ELR (cell line): ENCODE measurements around the gene FSTL4.

Source experiments
- DNase-seq: peaks from one replicate; pipeline ENCODE4 v3.0.0-alpha.2; 2015; ENCODE audit warnings: low read depth

Gene FSTL4

GRCh38 chr5:133241179-133242092 lies 370.9 kb downstream of the FSTL4 start:
- DNase-seq: no peak

GRCh38 chr5:133240425-133241091 lies 371.8 kb downstream of the FSTL4 start:
- DNase-seq: peak; percentile 98

- no peak for DNase-seq
These were observed 373.7 kb downstream of the FSTL4 start for GRCh38 chr5:133238426-133239205.

GRCh38 chr5:133236976-133237375 lies 375.4 kb downstream of the FSTL4 start:
- no peak for DNase-seq

- DNase-seq: no peak
These were observed 375.8 kb downstream of the FSTL4 start for GRCh38 chr5:133236541-133236951.

- no peak for DNase-seq
These were observed 376.5 kb downstream of the FSTL4 start for GRCh38 chr5:133235696-133236426.

GRCh38 chr5:133234911-133235310 lies 377.4 kb downstream of the FSTL4 start:
- DNase-seq: no peak

- DNase-seq: no peak
These were observed 378.1 kb downstream of the FSTL4 start for GRCh38 chr5:133234273-133234672.

- no peak for DNase-seq
These were observed 378.7 kb downstream of the FSTL4 start for GRCh38 chr5:133233616-133234015.

GRCh38 chr5:133232911-133233310 lies 379.4 kb downstream of the FSTL4 start:
- no peak for DNase-seq

- no peak for DNase-seq
These were observed 379.9 kb downstream of the FSTL4 start for GRCh38 chr5:133232435-133232834.

- DNase-seq: no peak
These were observed 380.3 kb downstream of the FSTL4 start for GRCh38 chr5:133232011-133232410.

GRCh38 chr5:133230823-133231578 lies 381.3 kb downstream of the FSTL4 start:
- DNase-seq: no peak

- DNase-seq: no peak
These were observed 382.2 kb downstream of the FSTL4 start for GRCh38 chr5:133229931-133230664.

- no peak for DNase-seq
These were observed 384.0 kb downstream of the FSTL4 start for GRCh38 chr5:133228316-133228715.

GRCh38 chr5:133227897-133228296 lies 384.4 kb downstream of the FSTL4 start:
- DNase-seq: no peak

- no peak for DNase-seq
These were observed 385.3 kb downstream of the FSTL4 start for GRCh38 chr5:133227082-133227481.

- no peak for DNase-seq
These were observed 386.2 kb downstream of the FSTL4 start for GRCh38 chr5:133226186-133226585.

- peak; percentile 28 for DNase-seq
These were observed 386.6 kb downstream of the FSTL4 start for GRCh38 chr5:133225671-133226152.

- no peak for DNase-seq
These were observed 389.4 kb downstream of the FSTL4 start for GRCh38 chr5:133222979-133223378.
